PFSK-1 (cell line): ENCODE data around the gene LRRC4C.

Experiments used
- FOXP2 ChIP-seq: optimal IDR thresholded peaks from 2 replicates; pipeline ENCODE3; 2011; ENCODE audit warnings: borderline replicate concordance, control low read depth, inconsistent platforms; ENCODE audit not compliant: insufficient read depth; ENCODE audit errors: extremely low read length, extremely low read depth
- POLR2AphosphoS5 ChIP-seq: IDR thresholded peaks from 2 replicates; pipeline ENCODE4 v1.6.1; 2012; ENCODE audit warnings: low read depth, mild to moderate bottlenecking, control low read depth, low read length, moderate library complexity
- REST ChIP-seq, 2 experiments: IDR thresholded peaks; 2 replicates each; pipeline versions ENCODE4 v1.6.1 to v1.8.0; 2011 to 2012; ENCODE audit warnings: low read depth in 2 of 2, low read length in 2 of 2, control low read depth in 1 of 2, inconsistent platforms in 1 of 2, mild to moderate bottlenecking in 1 of 2, moderate library complexity in 1 of 2; ENCODE audit not compliant: insufficient read depth in 1 of 2
- SIN3A ChIP-seq: IDR thresholded peaks from 2 replicates; pipeline ENCODE4 v1.6.1; 2012; ENCODE audit warnings: mild to moderate bottlenecking, low read length, moderate library complexity, borderline replicate concordance; ENCODE audit not compliant: insufficient read depth

- TF ChIP-seq REST (IDR thresholded peaks at IDR 0.05; ENCODE audit: insufficient read depth in 1 of 2, low read depth in 2 of 2, low read length in 2 of 2) (no peak), POLR2AphosphoS5 (no peak), FOXP2 (no peak), SIN3A (no peak)
Measured at GRCh38 chr11:40290171-40290631, 1169.3 kb downstream of the LRRC4C start.
